Activated gamma-delta T cell (primary cell): ENCODE data around the gene LHFPL4.
"Not testable (repeated sequence)": the region's sequence is repeated elsewhere in the genome, so short reads cannot be mapped to it uniquely, and the experiment has no call there.

Experiments
- DNase-seq: peaks from one replicate; lab custom pipeline; 2025; lab: John Stamatoyannopoulos, UW

The LHFPL4 gene

DNA sequence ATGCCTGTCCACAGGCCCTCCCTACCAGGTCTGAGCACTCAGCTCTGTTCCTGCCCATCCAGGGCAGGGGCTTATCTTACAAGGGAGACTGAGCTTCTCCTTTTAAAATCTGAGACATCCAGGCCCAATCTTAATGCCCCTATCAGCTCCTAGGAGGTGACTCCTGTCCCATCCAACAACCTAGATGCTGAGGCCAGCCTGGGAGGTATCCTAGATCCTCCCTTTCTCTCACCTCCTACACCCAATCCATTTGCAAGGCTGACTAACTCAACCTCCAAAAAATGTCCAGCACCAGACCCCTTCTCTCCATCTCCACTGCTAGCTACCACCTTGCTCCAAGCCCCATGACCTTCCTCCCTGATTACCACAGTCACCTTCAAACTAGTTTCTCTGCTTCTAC is 17.4 kb downstream of the LHFPL4 start:
- no peak for DNase-seq

DNA sequence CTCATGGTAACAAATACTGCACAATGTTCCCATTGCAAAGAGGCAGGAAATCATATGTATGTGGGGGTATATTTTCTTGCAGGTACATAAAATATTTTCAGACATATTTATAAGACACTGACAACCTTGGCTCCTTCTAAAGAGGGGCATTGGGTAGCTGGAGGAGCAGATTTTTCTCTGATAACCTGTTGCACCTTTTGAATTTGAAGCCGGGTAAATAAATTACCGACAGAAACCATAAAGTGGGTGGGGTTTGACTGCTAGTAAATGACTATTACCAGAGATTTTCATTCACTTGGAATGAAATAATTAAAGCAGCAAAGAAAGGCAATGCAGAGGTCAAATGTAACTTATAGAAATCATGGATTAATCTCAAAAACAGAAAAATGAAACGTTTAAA is 19.2 kb downstream of the LHFPL4 start:
- DNase-seq: no peak

GRCh38 chr3:9525078-9525477 is 28.5 kb downstream of the LHFPL4 start:
- DNase-seq: no peak

GRCh38 chr3:9514956-9515355 is 38.7 kb downstream of the LHFPL4 start:
- no peak for DNase-seq

DNA sequence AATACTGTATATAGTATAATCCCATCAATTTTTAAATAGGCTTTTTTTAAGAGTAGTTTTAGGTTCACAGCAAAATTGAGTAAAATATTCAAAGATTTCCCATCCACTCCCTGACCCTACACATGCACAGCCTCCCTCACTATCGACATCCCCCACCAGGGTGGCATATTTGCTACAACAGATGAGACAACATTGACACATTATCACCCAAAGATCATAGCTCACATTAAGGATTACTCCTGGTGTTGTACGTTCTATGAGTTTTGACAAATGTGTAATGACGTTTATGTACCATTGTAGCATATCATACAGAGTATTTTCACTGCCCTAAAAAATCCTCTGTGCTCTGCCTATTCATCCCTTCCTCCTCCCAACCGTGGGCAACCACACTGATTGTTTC is 39.3 kb downstream of the LHFPL4 start:
- no peak for DNase-seq

DNA sequence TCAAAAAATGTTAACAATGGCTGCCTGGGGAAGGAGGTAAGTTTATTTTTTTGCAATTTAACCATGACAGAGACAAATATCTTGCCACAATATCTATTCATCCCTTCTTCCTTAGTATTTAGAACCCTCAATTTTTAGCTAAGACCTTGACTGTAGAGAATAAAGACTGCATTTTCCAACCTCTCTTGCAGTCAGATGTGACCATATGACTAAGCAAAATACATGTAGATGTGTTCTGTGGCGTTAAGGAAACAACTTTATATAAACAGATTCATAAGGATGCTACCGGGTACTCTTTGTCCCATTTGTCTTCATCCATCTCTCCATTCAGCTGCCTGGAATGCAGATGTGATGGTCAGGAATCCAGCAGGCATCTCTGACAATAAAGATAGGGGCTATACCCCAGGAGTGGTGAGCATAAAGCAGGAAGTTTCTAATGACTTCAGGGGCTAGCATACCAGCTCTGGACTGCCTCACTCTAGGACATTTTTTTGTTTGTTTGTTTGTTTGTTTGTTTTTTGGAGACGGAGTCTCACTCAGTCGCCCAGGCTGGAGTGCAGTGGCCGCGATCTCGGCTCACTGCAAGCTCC is 41.1 kb downstream of the LHFPL4 start:
- DNase-seq: no peak

DNA sequence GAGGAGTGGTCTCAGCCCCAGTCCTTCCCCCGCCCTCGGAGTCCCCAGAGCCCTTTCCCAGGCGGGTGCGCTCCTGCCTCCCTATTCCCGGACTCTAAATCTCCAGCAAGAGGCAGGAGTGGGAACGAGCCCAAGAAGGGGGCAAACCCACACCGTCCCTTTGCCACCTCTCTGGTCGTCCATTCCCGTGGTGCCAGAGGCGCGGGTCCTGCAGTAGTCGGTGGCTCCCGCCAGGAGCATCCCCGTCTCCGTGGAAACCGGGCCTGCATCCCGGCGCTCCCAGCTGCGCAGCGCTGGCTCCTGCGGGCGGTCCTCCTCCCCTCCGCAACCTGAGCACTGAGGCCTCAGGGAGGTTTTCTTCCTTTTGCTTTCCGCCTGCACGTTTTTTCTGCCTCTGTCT is 44.8 kb downstream of the LHFPL4 start:
- no peak for DNase-seq

- DNase-seq: no peak
Measured at GRCh38 chr3:9507586-9508578, 45.7 kb downstream of the LHFPL4 start.

DNA sequence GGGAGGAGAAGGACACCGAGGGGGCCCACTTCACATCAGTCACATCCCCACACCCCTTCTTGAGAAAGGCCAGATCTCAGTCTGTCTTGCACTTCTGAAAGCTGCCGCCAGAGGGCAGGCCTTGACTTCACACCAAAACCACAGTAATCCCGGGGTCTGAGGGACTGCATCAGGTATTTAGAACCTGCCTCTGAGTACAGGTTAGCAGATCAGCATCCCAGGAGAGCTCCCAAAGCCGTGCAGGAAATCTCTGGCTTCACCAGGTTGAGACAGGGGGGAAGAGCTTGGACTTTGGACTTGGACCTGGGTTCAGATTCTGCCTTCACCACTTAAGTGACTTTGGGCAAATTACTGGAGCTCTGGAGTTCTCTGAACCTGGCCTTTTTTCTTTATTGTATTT is 50.3 kb downstream of the LHFPL4 start:
- DNase-seq: no peak

DNA sequence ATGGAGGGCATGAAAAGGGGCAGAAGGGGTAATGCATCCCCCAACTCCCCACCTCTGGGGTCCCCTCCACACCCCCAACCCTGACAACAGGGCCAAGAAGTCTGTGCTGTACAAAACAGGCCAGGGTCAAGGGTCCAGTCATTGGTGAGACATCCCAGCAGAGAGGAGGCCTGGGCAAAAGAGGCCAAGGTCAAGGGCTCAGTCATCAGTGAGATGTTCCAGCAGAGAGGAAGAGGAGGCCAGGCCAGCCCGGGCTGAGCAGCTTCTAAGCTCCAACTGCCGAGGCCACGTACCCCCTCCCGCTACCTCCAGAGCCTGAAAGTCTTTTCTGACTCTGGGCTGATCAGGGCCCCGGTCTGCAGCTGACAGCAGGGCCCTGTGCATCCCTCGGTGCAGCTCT is 52.4 kb downstream of the LHFPL4 start:
- DNase-seq: no peak

- DNase-seq: peak; percentile 34
Measured at GRCh38 chr3:9500108-9501050, 53.2 kb downstream of the LHFPL4 start.

DNA sequence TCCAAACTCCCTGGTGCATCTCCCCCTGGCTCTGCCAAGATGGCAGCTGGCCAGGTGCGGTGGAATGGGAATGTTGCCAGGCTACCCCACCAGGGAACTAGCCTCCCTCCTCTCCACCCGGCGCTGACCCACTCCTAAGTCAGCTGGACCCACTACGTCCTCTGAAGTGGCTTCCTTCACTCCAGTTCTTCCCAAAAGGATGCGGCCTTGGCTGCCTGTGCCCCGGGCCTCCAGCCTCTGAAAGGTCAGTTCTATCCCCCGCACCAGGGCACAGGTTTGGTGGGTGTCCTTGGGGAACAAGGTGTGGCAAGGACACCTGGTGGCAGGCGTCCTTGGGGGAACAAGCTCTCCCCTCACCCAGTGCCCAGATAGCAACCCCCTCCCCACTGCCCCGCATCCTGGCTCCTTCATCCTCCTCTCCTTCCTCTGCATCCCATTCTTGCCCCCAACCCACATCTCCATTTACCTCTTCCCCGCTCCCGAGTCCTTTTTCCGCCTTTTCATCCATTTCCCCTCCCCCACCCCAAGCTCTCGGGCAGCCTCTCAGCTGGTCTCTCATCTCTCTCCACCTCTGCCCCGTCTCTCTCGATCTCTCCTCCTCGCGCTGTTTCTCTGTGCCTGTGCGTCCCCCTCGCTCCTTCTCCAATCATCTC is 54.0 kb downstream of the LHFPL4 start:
- no peak for DNase-seq

DNA sequence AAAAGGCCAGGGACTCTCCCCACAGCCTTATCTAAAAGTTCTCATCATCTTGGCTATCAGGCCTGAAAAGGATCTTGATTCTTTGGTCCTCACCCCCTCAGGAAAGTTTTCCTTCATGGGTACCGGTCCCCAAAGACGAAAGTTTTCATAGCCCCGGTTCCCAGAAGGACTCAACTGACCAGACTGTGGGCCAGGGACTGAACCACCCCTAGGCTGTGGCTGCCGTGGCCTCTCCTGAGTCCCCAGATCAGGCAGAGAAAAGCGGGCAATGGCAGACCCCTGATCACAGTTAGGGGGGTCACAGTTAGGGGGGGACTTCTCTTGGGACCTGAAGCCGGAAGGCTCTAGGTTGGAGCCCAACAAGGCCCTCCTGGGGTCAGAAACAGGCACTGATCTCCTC is 54.8 kb downstream of the LHFPL4 start:
- no peak for DNase-seq

DNA sequence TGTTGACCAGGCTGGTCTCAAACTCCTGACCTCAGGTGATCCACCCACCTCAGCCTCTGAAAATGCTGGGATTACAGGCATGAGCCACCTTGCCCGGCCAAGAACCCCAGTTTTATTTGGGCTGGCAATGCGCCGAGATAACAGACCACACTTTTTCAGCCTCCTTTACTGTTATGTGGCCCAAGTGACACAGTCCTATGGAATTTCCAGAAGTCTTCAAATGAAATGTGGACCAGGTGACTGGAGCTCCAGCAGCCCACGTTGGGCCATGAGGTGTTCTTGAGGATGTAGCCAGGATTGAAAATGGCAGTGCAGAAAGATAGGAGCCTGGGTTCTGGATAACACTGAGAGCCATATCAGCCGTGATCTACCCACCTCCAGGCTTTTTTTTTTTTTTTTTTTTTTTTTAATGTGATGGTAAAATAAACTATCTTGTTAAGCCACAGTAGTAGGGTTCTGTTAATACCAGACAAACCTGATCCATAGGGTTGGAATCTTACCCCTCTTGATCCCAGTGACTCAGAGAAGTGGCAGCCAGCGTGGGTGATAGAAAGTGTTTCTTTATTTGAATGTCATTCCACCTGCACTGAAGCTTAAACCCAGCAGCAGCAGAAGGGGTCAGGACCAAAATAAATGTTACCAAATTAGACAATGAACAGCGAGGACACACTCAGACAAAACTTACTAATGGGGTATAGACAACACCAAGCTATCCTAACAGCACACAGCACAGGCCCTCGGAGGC is 55.6 kb downstream of the LHFPL4 start:
- no peak for DNase-seq

GRCh38 chr3:9496893-9497292 is 56.7 kb downstream of the LHFPL4 start:
- DNase-seq: no peak

DNA sequence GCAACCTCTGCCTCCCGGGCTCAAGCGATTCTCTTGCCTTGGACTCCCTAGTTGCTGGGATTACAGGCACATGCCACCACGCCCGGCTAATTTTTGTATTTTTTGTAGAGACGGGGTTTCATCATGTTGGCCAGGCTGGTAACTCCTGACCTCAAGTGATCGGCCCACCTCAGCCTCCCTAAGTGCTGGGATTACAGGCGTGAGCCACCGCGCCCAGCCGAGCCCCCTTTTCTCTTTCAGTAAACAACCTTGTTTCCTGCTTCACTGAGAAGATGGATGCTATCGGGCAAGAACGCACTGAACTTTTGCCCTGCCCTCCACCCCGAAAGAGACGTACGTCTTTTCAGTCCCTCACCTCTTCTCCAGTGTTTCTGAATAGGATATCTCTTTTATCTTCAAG is 59.6 kb downstream of the LHFPL4 start:
- not testable (repeated sequence) for DNase-seq

- DNase-seq: no peak
Measured at GRCh38 chr3:9491506-9491905, 62.1 kb downstream of the LHFPL4 start.

- DNase-seq: no peak
Measured at GRCh38 chr3:9485248-9485647, 68.4 kb downstream of the LHFPL4 start.

DNA sequence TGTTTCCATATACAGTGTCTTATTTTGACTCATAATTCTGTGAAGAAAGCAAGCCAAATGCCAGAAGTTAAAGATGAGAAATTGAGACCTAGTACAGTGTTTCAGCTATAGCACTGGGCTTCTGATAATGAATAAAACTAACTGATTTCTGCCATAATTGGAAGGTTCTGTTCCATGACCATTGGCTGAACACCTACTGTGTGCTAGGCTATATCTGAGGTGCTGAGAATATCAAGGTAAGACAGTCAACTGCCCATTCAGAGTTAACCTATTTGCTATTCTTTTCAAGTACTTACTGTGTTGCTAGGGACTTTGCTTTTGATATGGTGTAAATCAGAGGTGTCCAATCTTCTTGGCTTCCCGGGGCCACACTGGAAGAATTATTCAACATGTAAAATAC is 73.4 kb downstream of the LHFPL4 start:
- DNase-seq: no peak

GRCh38 chr3:9476935-9477334 is 76.7 kb downstream of the LHFPL4 start:
- DNase-seq: no peak

- no peak for DNase-seq
Measured at GRCh38 chr3:9474482-9474881, 79.1 kb downstream of the LHFPL4 start.
